PC-3 (cell line): Measurements from ENCODE around the gene SP4.

Experiments used
- CTCF ChIP-seq: fragments of 300-600 bp; sonication (generic); conservative IDR thresholded peaks from 2 replicates; pipeline ENCODE4 v1.5.1; 2017; ENCODE audit warnings: antibody characterized with exemption, low read depth, mild to moderate bottlenecking, low read length
- EZH2 ChIP-seq: fragments of 300-600 bp; sonication (generic); IDR thresholded peaks from one replicate; pipeline ENCODE4 v1.6.1; 2017; ENCODE audit warnings: antibody characterized with exemption, mild to moderate bottlenecking, low read length; ENCODE audit not compliant: unreplicated experiment
- EZH2phosphoT487 ChIP-seq: fragments of 300-600 bp; sonication (generic); IDR thresholded peaks from 2 replicates; pipeline ENCODE4 v1.6.1; 2018; ENCODE audit warnings: mild to moderate bottlenecking, antibody characterized with exemption, low read length, borderline replicate concordance

DNA sequence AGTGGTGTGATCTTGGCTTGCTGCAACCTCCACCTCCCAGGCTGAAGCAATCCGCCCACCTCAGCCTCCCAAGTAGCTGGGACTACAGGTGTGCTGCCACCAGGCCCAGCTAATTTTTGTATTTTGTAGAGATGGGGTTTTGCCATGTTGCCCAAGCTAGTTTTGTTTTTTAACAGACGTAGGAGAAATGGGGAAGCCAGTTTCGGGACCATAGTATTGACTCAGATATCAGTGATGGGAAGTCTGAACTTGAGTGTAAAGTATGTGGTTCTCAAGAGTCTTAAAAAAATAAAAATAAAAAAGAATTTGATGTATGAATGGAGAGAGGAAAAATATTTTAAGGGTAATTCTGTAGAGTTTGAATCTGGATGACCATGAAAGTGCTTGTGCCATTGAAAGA is 34.2 kb downstream of the SP4 start:
- no peak for TF ChIP-seq CTCF
- TF ChIP-seq EZH2: no peak
- no peak for TF ChIP-seq EZH2phosphoT487
